GM23338 (cell line): ENCODE measurements around the gene MYMX. TPM values are rescaled to one million over a fixed set of nuclear protein-coding genes. Genes with fewer than 3 reads are reported as not detected.

ENCODE experiments used
- ATAC-seq: fragments of 200-7000 bp; cut with Tn5 transposase; 3 replicates; pipeline ENCODE4 v1.9.1; 2020
- DNase-seq: peaks from one replicate; pipeline ENCODE4 v3.0.0-alpha.2; 2015; ENCODE audit warnings: low spot score
- H2AFZ ChIP-seq: fragments of 200-600 bp; sonication (generic); 2 replicates; pipeline ENCODE4 v1.8.0; 2016; ENCODE audit warnings: antibody characterized with exemption, mild to moderate bottlenecking, moderate library complexity
- H3F3A ChIP-seq: fragments of 200-600 bp; sonication (generic); replicated peaks from 2 replicates; pipeline ENCODE4 v1.8.0; 2017; ENCODE audit warnings: antibody characterized with exemption, mixed run types, low read depth
- H3K27ac ChIP-seq: fragments of 200-600 bp; sonication (generic); 2 replicates; pipeline ENCODE4 v1.6.1; 2016; ENCODE audit warnings: low read depth
- H3K27me3 ChIP-seq: fragments of 200-600 bp; sonication (generic); 2 replicates; pipeline ENCODE4 v1.8.0; 2016; ENCODE audit warnings: mild to moderate bottlenecking, mixed run types, moderate library complexity; ENCODE audit not compliant: insufficient read depth
- H3K36me3 ChIP-seq: fragments of 200-600 bp; sonication (generic); 2 replicates; pipeline ENCODE4 v1.8.0; 2016; ENCODE audit warnings: mild to moderate bottlenecking; ENCODE audit not compliant: insufficient read depth
- H3K4me1 ChIP-seq: fragments of 200-600 bp; sonication (generic); 2 replicates; pipeline ENCODE4 v1.8.0; 2016; ENCODE audit warnings: mild to moderate bottlenecking, moderate library complexity; ENCODE audit not compliant: insufficient read depth
- H3K4me2 ChIP-seq: fragments of 200-600 bp; sonication (generic); 2 replicates; pipeline ENCODE4 v1.7.1; 2017; ENCODE audit warnings: mixed run types
- H3K4me3 ChIP-seq: fragments of 200-600 bp; sonication (generic); 2 replicates; pipeline ENCODE4 v1.6.1; 2016; ENCODE audit warnings: mixed run types
- H3K79me2 ChIP-seq: fragments of 200-600 bp; sonication (generic); replicated peaks from 2 replicates; pipeline ENCODE4 v1.8.0; 2017; ENCODE audit warnings: mild to moderate bottlenecking; ENCODE audit not compliant: insufficient read depth
- H3K9me2 ChIP-seq: fragments of 200-600 bp; sonication (generic); 2 replicates; pipeline ENCODE4 v1.8.0; 2017; ENCODE audit not compliant: insufficient read depth
- H4K20me1 ChIP-seq: fragments of 200-600 bp; sonication (generic); replicated peaks from 2 replicates; pipeline ENCODE4 v1.8.0; 2017; ENCODE audit warnings: mild to moderate bottlenecking; ENCODE audit not compliant: insufficient read depth
- H3K27ac Mint-ChIP-seq: 2 replicates; pipeline ENCODE4 v1.8.0; 2020; ENCODE audit warnings: inconsistent platforms, mild to moderate bottlenecking, moderate library complexity, mixed read lengths
- H3K27me3 Mint-ChIP-seq: 3 replicates; pipeline ENCODE4 v1.8.0; 2022; ENCODE audit warnings: low read depth, mild to moderate bottlenecking, moderate library complexity, mixed read lengths, inconsistent platforms; ENCODE audit not compliant: insufficient read depth, poor library complexity
- H3K36me3 Mint-ChIP-seq: 3 replicates; pipeline ENCODE4 v1.8.0; 2021; ENCODE audit warnings: low read depth, mild to moderate bottlenecking, inconsistent platforms, moderate library complexity, mixed read lengths
- H3K4me1 Mint-ChIP-seq: 3 replicates; pipeline ENCODE4 v1.8.0; 2020; ENCODE audit warnings: mild to moderate bottlenecking, inconsistent platforms, mixed read lengths
- H3K4me3 Mint-ChIP-seq: 3 replicates; pipeline ENCODE4 v1.8.0; 2021; ENCODE audit warnings: moderate library complexity, mild to moderate bottlenecking, inconsistent platforms, mixed read lengths
- H3K9me3 Mint-ChIP-seq: 3 replicates; pipeline ENCODE4 v1.8.0; 2020; ENCODE audit warnings: moderate library complexity, mild to moderate bottlenecking, inconsistent platforms, mixed read lengths
- CREB1 ChIP-seq: fragments of 250-450 bp; sonication (Bioruptor Pico); IDR thresholded peaks from 2 replicates; pipeline ENCODE4 v1.5.0; 2020; ENCODE audit warnings: low read depth, mild to moderate bottlenecking, moderate library complexity
- CTCF ChIP-seq, 2 experiments: fragments of 200-600 bp in 1 of 2; sonication (generic) in 1 of 2; conservative IDR thresholded peaks; 2 replicates each; pipeline versions ENCODE4 v1.5.1 to v1.6.1; 2016 to 2017; ENCODE audit warnings: antibody characterized with exemption in 2 of 2, low read depth in 2 of 2, mild to moderate bottlenecking in 2 of 2, moderate library complexity in 1 of 2
- EZH2 ChIP-seq: fragments of 200-600 bp; sonication (generic); IDR thresholded peaks from one replicate; pipeline ENCODE4 v1.8.0; 2017; ENCODE audit warnings: antibody characterized with exemption, mild to moderate bottlenecking, low read depth; ENCODE audit not compliant: unreplicated experiment
- EZH2phosphoT487 ChIP-seq: fragments of 200-600 bp; sonication (generic); IDR thresholded peaks from one replicate; pipeline ENCODE4 v1.8.1; 2018; ENCODE audit warnings: antibody characterized with exemption; ENCODE audit not compliant: unreplicated experiment
- JUNB ChIP-seq: IDR thresholded peaks from one replicate; pipeline ENCODE4 v1.6.1; 2016; ENCODE audit warnings: antibody characterized with exemption; ENCODE audit not compliant: unreplicated experiment
- NANOG ChIP-seq: IDR thresholded peaks from 2 replicates; pipeline ENCODE4 v1.6.1; 2016; ENCODE audit warnings: antibody characterized with exemption, borderline replicate concordance
- POLR2AphosphoS5 ChIP-seq: IDR thresholded peaks from 2 replicates; pipeline ENCODE4 v1.6.1; 2016; ENCODE audit warnings: antibody characterized with exemption, low read depth
- STAT1 ChIP-seq: IDR thresholded peaks from one replicate; pipeline ENCODE4 v1.6.1; 2016; ENCODE audit warnings: antibody characterized with exemption; ENCODE audit not compliant: unreplicated experiment
- ZNF114 ChIP-seq: fragments of 250-450 bp; sonication (Bioruptor Pico); IDR thresholded peaks from 2 replicates; pipeline ENCODE4 v1.5.0; 2020; ENCODE audit warnings: mild to moderate bottlenecking, moderate library complexity
- ZNF331 ChIP-seq: fragments of 250-450 bp; sonication (Bioruptor Pico); IDR thresholded peaks from 2 replicates; pipeline ENCODE4 v1.5.0; 2020; ENCODE audit warnings: low read depth, mild to moderate bottlenecking, moderate library complexity
- ZNF462 ChIP-seq: fragments of 250-450 bp; sonication (Bioruptor Pico); IDR thresholded peaks from 2 replicates; pipeline ENCODE4 v1.5.0; 2020; ENCODE audit warnings: mild to moderate bottlenecking, moderate library complexity
- polyA plus RNA-seq: library from polyadenylated mRNA; unstranded; fragments of >200 nt; fragmentation: Nextera tagmentation; extraction: Ambion mirVana; gene quantifications from 2 replicates; pipeline ENCODE4 v1.2.1, GENCODE V29; 2016
- total RNA-seq: library from RNA; depleted of rRNA; stranded (reverse); fragments of >200 nt; shearing (Covaris generic); gene quantifications from 2 replicates; pipeline ENCODE4 v1.2.3, GENCODE V29; 2014
- TF ChIP-seq, protein P1 (sequence below): IDR thresholded peaks from one replicate; pipeline ENCODE4 v1.6.1; 2018; ENCODE audit warnings: antibody characterized with exemption; ENCODE audit not compliant: unreplicated experiment
- TF ChIP-seq, protein P2 (sequence below): IDR thresholded peaks from 2 replicates; pipeline ENCODE4 v1.6.1; 2016; ENCODE audit warnings: antibody characterized with exemption

The MYMX gene
- total and polyA plus RNA-seq, 2 experiments from 2014 or later = 2.8 to 7.1 TPM

- Mint-ChIP-seq H3K9me3 (no peaks in the 10 kb centered on the region; the same call in 2 of the 3 replicates), H3K27me3 (peaks cover 19% of the 10 kb centered on the region), H3K27ac (peak overlapping the region; percentile 77; the same call in 1 of the 2 replicates), H3K4me1 (peaks cover 43% of the 10 kb centered on the region), H3K36me3 (peaks cover 40% of the 10 kb centered on the region), H3K4me3 (peak overlapping the region; percentile 73)
- H3K4me3 ChIP-seq = peak overlapping the region; percentile 83
- no peaks in the 10 kb centered on the region for H3K9me2 ChIP-seq
- peak overlapping the region; percentile 90 for H3K4me2 ChIP-seq
- TF ChIP-seq NANOG (no peak), EZH2phosphoT487 (no peak), ZNF462 (CRISPR knock-in tag) (no peak), CTCF (conservative IDR thresholded peaks at IDR 0.05; ENCODE audit: low read depth in 2 of 2) (no peak), JUNB (no peak), ZNF114 (CRISPR knock-in tag) (no peak), POLR2AphosphoS5 (no peak), CREB1 (CRISPR knock-in tag) (no peak), EZH2 (no peak), STAT1 (no peak), ZNF331 (CRISPR knock-in tag) (no peak)
- TF ChIP-seq, protein P1, sequence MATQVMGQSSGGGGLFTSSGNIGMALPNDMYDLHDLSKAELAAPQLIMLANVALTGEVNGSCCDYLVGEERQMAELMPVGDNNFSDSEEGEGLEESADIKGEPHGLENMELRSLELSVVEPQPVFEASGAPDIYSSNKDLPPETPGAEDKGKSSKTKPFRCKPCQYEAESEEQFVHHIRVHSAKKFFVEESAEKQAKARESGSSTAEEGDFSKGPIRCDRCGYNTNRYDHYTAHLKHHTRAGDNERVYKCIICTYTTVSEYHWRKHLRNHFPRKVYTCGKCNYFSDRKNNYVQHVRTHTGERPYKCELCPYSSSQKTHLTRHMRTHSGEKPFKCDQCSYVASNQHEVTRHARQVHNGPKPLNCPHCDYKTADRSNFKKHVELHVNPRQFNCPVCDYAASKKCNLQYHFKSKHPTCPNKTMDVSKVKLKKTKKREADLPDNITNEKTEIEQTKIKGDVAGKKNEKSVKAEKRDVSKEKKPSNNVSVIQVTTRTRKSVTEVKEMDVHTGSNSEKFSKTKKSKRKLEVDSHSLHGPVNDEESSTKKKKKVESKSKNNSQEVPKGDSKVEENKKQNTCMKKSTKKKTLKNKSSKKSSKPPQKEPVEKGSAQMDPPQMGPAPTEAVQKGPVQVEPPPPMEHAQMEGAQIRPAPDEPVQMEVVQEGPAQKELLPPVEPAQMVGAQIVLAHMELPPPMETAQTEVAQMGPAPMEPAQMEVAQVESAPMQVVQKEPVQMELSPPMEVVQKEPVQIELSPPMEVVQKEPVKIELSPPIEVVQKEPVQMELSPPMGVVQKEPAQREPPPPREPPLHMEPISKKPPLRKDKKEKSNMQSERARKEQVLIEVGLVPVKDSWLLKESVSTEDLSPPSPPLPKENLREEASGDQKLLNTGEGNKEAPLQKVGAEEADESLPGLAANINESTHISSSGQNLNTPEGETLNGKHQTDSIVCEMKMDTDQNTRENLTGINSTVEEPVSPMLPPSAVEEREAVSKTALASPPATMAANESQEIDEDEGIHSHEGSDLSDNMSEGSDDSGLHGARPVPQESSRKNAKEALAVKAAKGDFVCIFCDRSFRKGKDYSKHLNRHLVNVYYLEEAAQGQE = no peak
- TF ChIP-seq, protein P2, sequence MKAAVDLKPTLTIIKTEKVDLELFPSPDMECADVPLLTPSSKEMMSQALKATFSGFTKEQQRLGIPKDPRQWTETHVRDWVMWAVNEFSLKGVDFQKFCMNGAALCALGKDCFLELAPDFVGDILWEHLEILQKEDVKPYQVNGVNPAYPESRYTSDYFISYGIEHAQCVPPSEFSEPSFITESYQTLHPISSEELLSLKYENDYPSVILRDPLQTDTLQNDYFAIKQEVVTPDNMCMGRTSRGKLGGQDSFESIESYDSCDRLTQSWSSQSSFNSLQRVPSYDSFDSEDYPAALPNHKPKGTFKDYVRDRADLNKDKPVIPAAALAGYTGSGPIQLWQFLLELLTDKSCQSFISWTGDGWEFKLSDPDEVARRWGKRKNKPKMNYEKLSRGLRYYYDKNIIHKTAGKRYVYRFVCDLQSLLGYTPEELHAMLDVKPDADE = no peak
- no peak overlapping the region for H2AFZ ChIP-seq
- 0 out of 2 replicates have a peak, but pooled peaks cover 11% of the 10 kb centered on the region for H3K27me3 ChIP-seq
- peaks cover 19% of the 10 kb centered on the region; the same call in 1 of the 2 replicates for H3K4me1 ChIP-seq
- H4K20me1 ChIP-seq = peaks cover 6% of the 10 kb centered on the region; the same call in 1 of the 2 replicates
- ATAC-seq (peak; percentile 65), DNase-seq (peak; percentile 92)
- H3K79me2 ChIP-seq = no peaks in the 10 kb centered on the region
- 0 out of 2 replicates have a peak, but pooled peaks cover 4% of the 10 kb centered on the region for H3K36me3 ChIP-seq
- H3K27ac ChIP-seq = peak overlapping the region; percentile 69
- H3F3A ChIP-seq = peaks cover 21% of the 10 kb centered on the region
Observed at GRCh38 chr6:44237021-44237812, 20.5 kb downstream of the MYMX start.
